Stimulated activated naive CD4-positive, alpha-beta T cell treated with Interleukin-2 at 50 U/mL for 16 hours (primary cell): Measurements from ENCODE around the gene CREB3.

ENCODE experiments used
- DNase-seq: peaks from one replicate; lab custom pipeline; 2025; lab: John Stamatoyannopoulos, UW

CREB3 gene

DNA sequence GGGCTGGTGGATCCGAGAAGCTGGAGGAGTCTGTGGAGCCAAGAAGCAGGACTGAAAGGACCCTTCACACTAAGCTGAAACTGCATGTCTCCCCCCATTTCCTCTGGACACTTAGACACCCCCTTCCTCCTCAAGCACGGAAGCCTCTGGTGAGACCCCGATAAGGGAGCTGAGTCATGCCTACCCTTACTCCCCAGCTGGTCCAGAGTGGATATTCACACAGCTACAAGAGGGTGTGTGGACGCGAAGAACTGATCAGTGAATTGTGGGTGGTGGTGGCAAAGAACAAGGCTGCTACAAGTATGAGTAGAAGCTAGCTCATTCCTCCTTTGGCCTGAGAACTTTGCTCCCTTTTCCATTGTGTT lies 4.8 kb upstream of the CREB3 start:
- no peak for DNase-seq

DNA sequence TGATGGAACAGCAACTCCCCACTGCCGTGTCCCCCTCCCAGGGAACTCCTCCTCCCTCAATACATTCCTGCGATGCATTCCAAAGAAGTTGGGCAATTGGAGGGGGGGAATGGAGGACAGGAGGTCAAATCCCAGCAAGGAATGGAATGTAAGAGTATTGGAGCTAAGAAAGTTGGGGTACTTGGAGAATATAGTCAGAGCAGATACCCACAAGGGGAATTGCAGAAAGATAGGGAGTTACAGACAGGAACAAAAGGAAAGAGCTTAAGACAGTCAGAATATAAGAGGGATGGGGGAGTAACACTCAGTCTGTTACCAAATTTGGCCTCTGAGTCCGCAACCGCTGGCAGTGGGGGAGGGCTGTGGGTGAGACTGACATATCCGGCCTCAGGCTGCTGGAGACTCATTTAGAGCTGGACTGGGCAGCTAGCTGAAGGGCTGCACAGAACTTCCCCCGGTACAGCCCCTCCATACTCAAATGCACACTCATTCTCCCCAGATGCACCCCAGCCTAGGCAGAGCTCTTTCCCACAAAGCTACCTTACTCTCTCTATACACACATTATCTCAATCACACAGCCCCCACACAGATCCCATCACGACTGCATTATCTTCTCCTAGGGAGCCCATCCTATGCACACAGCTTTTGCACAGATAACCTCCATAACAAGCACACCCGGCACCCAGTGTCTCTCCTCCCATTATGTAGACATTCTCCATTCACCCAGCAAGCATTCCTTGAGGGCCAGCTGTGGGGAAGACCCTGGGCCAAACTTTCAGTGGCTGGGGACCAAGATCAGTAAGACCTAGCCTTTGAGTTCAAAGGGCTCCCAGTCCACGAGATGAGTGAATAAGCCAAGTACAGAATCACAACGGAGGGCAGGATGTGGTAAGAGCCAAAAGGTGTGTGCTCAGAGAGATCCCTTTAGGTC lies 4.2 kb upstream of the CREB3 start:
- no peak for DNase-seq

DNA sequence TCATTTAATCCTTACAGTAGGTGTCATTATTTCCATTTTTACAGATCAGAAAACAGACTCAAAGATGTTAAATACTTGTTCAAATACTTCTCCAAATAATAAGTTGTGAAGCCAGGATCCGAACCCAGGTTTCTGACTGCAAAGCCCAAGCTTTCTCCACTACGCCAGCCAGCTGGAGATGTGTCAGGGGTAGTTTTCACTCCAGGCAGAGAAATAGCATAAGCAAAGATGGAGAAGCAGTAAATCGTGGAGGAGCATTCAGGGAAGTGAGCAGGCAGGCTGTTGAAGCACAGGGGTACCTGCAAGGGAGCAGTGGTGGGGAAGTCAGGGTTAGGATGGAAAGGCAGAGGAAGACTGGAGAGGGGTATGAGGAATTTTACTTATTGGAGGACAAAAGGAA lies 3.4 kb upstream of the CREB3 start:
- no peak for DNase-seq

DNA sequence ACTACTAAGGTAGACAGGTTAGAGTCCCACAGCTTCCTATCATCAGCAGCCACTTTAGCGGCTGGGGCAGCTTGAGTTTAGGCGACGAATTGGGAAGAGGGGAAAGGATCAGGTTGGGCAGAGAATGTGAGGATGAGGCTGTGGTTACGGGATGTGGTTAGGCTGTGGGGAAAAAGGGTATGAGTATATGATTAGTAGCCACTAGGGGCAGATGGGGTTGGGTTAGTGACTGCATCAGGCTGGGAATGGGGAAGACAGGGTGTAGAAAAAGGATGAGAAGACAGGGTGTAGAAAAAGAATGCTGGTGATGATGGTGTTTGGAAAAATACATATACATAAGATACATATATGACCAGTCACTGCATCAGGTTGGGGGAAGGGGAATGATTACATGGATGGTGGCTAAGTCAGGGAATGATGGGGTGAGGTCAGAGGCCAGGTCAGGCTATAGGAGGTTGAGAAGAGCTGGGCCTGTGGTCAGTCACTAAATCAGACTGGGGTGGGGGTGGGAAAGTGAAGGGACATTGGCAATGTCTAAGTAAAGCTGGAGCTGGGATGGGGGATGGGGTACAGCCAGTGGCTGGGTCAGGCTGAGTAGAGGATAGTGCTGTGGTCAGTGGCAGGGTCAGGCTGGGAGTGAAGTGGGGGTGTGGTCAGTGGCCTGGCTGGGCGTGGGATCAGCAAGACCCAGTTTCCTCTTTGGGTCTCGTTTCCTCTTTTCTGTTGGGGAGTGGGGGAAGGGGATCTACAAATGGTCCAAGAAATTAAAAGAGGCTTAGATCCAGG lies 2.6 kb upstream of the CREB3 start:
- DNase-seq: no peak

DNA sequence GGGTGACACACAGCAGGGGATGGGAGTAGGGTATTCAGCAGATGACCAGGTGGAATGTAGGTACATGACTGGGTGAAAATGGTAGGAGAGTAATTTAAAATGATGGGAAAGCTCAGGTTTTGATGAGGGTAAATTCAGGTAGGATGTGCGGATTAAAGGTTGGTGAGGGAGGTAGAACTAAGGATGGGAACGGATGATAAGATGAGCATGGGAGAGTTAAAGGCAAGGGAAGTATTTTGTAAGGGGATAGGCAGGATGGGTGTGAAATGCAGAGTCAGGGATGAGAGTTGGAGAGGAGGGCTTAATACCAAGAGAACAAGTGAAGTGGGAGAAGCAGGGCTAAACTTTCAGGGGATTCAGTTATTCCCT lies 2.0 kb upstream of the CREB3 start:
- DNase-seq: no peak

DNA sequence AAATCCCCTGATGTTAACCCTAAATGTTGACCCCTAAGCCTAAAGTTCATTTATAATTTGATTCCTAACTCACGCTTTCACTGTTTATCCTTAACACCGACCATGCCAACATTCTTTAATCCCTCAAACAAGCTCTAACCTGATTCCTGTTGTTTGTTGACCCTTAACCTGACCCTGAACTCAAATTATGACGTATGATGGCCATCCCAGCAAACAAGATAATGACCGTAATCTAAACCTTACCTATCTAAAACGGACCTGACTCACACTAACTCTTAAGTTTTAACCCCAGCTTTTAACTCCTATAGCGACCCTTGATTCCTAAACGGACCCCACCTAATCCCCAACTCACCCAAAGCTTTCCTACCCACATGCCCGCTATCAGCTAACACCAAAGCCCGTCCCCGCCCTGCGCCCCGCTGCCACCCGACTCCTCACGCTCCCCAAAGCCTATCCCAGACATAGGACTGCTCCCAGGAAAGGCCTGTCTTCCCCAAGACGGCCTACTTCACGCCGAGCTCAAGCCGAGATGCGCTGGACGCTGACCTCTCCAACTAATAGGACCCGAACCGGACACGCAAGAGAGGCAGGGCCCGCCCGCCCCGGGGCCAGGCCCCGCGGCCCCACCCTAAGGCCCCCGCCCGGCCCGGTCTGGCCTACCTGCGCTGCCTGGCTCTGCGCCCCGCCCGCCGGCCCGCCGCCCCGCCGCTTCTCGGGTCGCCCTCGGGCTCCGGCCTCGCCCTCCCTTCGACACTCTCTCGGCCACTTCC lies 866 bp upstream of the CREB3 start:
- DNase-seq: no peak

DNA sequence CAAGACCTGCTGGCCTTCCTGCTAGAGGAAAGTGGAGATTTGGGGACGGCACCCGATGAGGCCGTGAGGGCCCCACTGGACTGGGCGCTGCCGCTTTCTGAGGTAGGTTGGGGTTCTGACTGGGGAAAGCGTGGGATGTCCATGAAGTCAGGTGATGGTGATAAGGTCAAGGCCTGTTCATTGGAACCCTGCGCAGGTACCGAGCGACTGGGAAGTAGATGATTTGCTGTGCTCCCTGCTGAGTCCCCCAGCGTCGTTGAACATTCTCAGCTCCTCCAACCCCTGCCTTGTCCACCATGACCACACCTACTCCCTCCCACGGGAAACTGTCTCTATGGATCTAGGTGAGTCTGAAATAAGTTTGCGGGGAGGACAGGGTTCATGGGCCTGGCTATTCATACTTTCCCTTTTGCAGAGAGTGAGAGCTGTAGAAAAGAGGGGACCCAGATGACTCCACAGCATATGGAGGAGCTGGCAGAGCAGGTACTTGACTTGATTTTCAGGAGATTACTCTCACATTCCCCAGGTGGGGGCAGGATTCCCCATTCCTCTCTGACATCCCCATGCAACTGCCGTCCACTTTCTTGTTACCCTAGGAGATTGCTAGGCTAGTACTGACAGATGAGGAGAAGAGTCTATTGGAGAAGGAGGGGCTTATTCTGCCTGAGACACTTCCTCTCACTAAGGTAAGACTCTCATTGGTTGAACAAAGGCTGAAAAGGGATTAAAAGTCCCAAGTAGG lies 505 bp downstream of the CREB3 start:
- no peak for DNase-seq

DNA sequence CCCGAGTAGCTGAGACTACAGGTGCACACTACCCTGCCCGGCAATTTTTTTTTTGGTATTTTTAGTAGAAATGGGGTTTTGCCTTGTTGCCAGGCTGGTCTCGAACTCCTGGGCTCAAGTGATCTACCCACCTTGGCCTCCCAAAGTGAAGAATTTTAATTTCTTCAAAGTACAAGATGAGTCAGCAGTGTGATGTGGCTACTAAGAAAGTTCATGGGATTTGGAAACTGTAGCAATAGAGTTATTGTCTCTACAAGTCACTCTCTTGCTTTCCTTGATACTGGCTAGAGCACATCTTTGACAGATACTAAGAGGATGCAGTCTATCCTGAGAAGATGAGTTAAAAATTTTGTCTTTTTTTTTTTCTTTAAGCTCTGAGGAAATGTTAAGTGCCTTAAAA lies 1.6 kb downstream of the CREB3 start:
- DNase-seq: no peak

DNA sequence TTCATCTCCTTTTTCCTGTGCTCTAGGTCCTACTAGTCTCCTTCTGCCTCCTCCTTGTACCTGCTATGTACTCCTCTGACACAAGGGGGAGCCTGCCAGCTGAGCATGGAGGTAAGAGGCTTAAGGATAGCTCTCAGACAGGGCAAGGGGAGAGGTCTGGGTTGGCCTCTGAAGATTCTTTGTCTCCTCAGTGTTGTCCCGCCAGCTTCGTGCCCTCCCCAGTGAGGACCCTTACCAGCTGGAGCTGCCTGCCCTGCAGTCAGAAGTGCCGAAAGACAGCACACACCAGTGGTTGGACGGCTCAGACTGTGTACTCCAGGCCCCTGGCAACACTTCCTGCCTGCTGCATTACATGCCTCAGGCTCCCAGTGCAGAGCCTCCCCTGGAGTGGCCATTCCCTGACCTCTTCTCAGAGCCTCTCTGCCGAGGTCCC lies 3.8 kb downstream of the CREB3 start:
- peak; percentile 49 for DNase-seq

DNA sequence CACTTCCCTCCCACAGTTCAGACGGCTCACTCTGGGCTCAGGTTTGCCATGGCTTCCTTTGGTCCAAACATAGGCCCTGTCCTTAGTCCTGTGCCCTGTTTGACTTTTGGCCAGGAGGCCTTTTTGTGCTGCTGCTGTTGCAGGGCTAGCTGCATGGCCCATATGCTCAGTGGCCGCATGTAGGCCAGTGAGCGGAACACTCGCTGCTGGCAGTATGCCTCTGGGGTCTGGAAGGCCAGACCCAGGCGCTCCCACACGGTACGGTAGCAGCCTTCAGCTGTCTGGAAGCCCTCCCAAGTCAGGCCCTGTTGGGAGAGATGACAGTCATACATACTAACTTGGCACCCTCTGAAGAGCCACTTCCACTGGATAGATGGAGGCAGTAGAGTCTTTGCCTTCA lies 4.7 kb downstream of the CREB3 start:
- DNase-seq: no peak

DNA sequence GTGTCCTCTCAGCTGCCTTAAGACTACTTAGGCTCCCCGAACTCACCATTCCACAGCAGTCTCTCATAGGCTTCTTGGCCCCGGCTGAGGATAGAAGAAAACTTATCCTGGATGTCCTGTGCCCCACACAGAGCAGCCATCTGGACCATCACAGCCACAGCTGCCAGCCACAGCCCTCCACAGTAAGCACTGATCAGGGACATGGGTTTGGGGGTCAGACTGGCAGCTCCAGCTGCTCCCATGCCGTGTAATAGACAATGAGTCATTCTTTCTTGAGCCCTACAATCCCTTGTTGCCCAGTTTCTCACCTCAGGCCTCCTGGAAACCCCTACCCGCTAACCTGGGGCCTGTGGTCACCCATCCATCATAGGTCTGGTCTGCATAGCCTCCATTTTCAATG lies 5.7 kb downstream of the CREB3 start:
- DNase-seq: no peak

DNA sequence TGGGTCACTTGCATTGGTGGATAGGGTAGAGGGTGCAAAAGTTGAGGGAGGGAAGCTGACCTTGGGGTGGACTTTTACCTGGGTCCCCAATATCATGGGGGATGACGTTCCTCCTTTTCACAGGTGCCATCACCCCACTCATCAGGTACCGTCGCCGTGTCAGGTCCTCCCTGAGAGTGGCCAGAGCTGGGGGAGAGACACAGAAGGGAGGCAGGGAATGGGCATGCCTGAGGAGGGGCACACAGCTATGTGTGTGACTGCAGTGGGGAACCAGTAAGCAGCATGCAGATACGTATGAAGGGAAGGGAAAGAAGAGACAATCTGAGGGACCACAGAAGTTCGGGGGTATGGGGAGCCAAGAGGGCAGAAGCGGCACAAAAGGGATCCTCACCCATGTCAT lies 6.5 kb downstream of the CREB3 start:
- DNase-seq: no peak

DNA sequence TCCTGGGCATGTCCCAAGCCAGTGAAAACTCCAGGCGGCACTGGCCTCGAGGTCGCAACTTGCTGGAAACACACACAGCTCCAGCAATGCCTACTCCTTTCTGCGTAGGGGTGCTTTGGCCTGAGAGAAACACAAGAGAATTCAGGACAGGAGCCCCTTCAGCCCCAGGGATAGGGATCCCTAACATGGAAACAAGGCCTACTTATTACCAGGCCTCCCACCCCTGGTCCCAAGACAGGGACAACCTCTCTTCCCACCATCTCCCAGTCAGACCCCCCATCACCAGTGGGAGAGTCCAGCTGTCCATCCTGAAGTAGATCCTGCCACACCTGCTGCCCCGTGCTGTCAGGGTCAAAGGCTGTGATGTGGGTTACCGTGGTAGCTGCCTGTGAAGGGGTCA lies 7.8 kb downstream of the CREB3 start:
- DNase-seq: no peak

DNA sequence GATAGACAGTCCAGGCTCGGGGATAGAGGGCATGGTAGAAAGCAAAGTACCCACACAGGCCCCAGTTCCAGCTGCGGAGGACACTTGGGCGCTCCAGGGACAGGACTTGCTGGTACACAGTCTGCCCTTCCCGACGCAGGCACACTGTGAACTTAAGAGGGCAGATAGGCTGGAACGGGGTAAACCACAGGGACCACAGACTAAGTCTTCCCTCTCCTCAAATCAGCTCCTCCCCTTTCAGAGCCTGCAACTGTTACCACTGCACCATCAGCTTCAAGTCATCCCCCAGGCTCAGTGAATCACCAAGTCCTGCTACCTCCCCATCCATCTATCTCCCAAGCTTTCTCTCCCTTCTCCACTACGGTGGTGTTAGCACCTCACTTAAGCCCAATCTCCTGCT lies 9.3 kb downstream of the CREB3 start:
- DNase-seq: no peak

DNA sequence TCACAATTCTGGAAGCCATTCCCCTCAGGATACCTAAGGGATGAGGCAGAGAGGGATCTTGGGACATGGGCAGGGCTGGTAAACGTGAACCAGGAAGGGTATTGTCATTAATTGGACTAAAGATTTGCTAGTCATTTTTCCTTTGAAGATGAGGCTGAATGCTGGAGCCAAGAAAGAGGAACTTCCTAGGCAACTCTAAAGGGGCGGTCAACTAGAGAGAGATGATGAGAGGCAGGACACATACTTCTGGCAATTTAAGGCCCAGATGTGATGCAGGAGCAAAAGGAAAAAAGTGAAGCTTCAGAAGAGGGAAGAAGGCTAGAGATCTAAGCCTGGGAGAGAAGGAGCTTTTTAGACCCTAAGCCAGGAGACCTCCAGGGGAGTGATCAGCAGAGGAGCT lies 11.0 kb downstream of the CREB3 start:
- no peak for DNase-seq

DNA sequence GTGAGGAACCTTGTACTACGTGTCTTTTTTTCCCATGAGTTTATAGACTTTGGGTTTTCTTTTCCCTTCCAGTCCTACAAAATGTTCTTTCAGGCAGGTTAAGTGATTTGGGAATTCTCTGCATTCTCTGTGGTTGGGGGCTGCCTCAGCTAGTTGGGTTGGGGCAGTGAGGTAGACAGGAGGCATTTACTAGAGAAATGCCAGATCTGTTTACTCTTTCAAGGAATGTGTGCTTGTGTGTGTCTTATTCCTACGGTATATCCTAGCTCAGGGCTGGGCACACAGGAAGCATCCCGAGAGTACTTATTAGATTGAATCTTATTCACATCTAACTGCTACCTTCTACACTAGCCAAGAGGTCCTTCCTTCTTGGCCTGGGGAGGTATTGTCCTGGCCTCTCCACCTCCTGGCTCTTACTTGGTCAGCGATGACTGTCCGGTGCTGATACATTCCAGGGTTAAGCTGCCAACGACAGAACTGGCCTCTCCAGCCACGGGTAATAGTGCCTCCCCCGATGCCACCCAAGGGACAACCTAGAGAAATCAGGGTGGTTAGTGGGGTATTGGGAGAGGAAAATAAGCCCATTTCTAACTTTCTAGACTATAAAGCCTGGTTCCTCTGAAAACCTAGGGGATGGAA lies 11.5 kb downstream of the CREB3 start:
- DNase-seq: no peak

DNA sequence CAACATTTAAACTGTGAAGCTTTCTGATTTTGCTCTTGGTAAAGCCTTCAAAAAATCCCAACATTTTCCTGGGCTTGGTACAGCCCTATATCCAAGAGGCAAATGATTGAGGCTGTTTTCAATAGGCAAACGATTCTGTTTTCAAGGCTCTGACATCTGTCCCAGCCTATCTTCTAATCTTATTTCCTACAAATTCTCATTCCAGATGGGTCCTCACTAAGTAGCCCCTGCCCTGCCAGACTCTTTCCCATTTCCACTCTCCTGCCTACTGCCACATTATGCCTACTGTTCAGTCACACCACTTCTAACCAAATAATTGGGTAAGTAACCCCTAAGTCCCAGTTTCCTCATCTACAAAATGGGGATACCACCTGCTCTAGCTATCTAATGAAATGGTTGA lies 13.1 kb downstream of the CREB3 start:
- DNase-seq: no peak

DNA sequence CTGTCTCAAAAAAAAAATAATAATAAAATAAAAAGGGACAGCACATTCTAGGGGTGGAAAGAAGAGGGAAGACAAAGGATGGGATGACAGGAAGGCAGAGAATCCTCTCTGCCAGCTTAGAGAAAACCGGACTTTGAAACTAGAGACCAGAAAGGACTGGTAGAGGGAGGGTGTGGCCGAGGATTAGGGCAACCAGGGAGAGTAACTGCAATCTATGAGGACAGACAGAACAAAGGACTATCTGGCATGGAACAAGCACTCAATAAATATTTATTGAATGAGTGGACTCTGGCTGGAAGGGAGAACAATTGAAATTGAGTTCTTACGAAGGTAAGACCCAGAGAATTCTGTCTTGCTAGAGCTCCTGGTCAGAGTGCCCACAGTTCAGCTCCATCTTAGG lies 14.1 kb downstream of the CREB3 start:
- no peak for DNase-seq

DNA sequence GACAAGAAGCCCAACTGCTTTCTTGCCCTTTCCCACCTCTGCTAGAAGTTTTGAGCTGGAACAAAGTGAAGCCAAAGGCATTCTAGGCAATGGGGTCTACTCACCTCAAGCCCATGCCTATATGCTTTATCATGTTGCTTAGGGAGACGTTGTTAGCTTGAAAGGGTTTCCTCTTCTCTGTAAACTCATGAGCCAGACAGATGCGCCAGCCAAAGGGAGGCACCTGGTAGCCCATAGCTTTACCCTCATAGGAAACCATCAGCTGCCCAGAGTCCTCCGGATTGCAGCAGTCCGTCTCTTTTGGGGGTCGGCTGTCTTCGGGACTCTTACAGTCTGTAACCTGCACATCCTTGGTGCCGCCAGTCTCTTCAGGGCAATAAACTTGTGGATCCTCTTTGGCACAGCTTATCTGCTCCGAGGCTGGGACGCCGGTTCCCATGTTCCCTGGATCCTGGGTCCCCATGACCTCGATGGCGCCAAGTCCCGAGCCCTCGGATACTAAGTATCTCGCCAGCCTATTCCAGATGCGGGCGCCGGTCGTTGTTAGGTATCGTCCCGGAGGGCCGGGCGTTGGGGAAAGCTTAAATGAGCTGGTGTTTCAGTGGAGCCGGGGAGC lies 15.9 kb downstream of the CREB3 start:
- DNase-seq: no peak

DNA sequence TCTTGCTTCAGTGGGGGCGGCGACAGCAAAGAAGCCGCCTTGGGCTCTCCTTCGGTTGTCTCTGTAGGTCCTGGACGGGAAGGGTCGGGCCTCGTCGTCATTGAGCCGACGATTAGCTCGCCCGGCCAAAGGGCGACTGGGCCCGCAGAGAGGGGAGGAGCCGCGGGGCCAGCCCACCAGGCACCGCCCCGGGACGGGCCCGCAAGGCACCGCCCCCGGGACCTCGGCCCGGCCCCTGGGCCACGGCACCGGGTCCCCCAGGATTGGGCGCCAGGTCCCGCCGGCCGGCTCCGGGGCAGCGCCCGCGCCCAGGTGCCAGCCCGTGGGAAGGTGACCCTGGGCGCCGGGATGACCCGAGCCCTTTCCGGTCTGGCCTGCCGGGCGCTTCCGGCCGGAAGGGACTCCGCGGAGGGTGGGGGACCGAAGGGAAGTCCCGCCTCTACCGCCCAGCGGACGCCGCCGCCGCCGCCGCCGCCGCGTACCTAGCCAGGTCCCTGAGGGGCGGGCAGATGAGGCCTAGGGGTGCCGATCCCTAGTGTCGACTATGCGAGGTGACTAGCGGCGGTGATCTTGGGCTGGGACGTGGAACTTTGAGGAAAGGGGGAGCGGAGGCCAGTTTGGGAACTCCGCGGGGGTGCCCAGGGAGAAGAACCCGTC lies 16.5 kb downstream of the CREB3 start, which contains the start of the genes GBA2 and RGP1:
Gene GBA2, minus strand, starts transcription at position 371 of the 657 bp plus-strand sequence. CDS start 524 bp downstream, outside the sequence.
Gene RGP1, plus strand, starts transcription at position 430 of the 657 bp plus-strand sequence. CDS start 469 bp downstream, outside the sequence.
- DNase-seq: peak; percentile 72
